ENCODE data around the gene PPP1R11.

Gene PPP1R11

GRCh38 chr6:30067460-30068139 lies 602 bp downstream of the PPP1R11 start:
- H3K4me3 ChIP-seq (ENCODE audit: low read depth, low read length), result peak overlapping the region; percentile 66
- DNase-seq (ENCODE audit: low read depth), result no peak
- TF ChIP-seq CTCF (IDR thresholded peaks at IDR 0.05; ENCODE audit: insufficient read depth, low read depth, low read length, missing control alignments), result no peak

GRCh38 chr6:30071081-30071818 lies 4.3 kb downstream of the PPP1R11 start:
- no peak for DNase-seq (ENCODE audit: low read depth)
- H3K4me3 ChIP-seq (ENCODE audit: low read depth, low read length), result no peak overlapping the region
- no peak for TF ChIP-seq CTCF (IDR thresholded peaks at IDR 0.05; ENCODE audit: insufficient read depth, low read depth, low read length, missing control alignments)

- TF ChIP-seq CTCF (IDR thresholded peaks at IDR 0.05; ENCODE audit: insufficient read depth, low read depth, low read length, missing control alignments), result no peak
- H3K4me3 ChIP-seq (ENCODE audit: low read depth, low read length), result no peak overlapping the region
- no peak for DNase-seq (ENCODE audit: low read depth)
Measured at GRCh38 chr6:30071858-30072257, 4.9 kb downstream of the PPP1R11 start.

GRCh38 chr6:30073489-30074235 lies 6.7 kb downstream of the PPP1R11 start:
- no peak overlapping the region for H3K4me3 ChIP-seq (ENCODE audit: low read depth, low read length)
- TF ChIP-seq CTCF (IDR thresholded peaks at IDR 0.05; ENCODE audit: insufficient read depth, low read depth, low read length, missing control alignments), result no peak
- no peak for DNase-seq (ENCODE audit: low read depth)

GRCh38 chr6:30074331-30075093 lies 7.5 kb downstream of the PPP1R11 start:
- no peak for TF ChIP-seq CTCF (IDR thresholded peaks at IDR 0.05; ENCODE audit: insufficient read depth, low read depth, low read length, missing control alignments)
- no peak overlapping the region for H3K4me3 ChIP-seq (ENCODE audit: low read depth, low read length)
- DNase-seq (ENCODE audit: low read depth), result no peak

- H3K4me3 ChIP-seq (ENCODE audit: low read depth, low read length), result no peak within 1 kb of the TSS
- TF ChIP-seq CTCF (IDR thresholded peaks at IDR 0.05; ENCODE audit: insufficient read depth, low read depth, low read length, missing control alignments), result no peak
- no peak for DNase-seq (ENCODE audit: low read depth)
Measured at GRCh38 chr6:30075094-30075789, 8.2 kb downstream of the PPP1R11 start, which contains the start of gene RNF39. TSS of gene RNF39 (minus strand) at chr6:30075769. CDS start at chr6:30075585, 184 bp downstream.
